ENCODE results near the gene TANC1.

Gene TANC1

GRCh38 chr2:158968396-158969161 is at the start of gene TANC1:
TANC1 (plus strand) TSS chr2:158968640; CDS start chr2:159065911, 97,271 bp downstream.
- in situ Hi-C loops (cut with MboI; ENCODE audit: low sequenced_read_pairs): no loop called here

GRCh38 chr2:158921599-158922408 is 46.6 kb upstream of the TANC1 start:
- in situ Hi-C loops (cut with MboI; ENCODE audit: low sequenced_read_pairs): no loop called here

GRCh38 chr2:158922601-158923000 is 45.8 kb upstream of the TANC1 start:
- in situ Hi-C loops (cut with MboI; ENCODE audit: low sequenced_read_pairs): no loop called here

- in situ Hi-C loops (cut with MboI; ENCODE audit: low sequenced_read_pairs): no loop called here
These were observed 45.3 kb upstream of the TANC1 start for GRCh38 chr2:158923180-158923594.

GRCh38 chr2:158923641-158924040 is 44.8 kb upstream of the TANC1 start:
- in situ Hi-C loops (cut with MboI; ENCODE audit: low sequenced_read_pairs): no loop called here

- in situ Hi-C loops (cut with MboI; ENCODE audit: low sequenced_read_pairs): no loop called here
These were observed 41.9 kb upstream of the TANC1 start for GRCh38 chr2:158926478-158926948.

- in situ Hi-C loops (cut with MboI; ENCODE audit: low sequenced_read_pairs): no loop called here
These were observed 39.9 kb upstream of the TANC1 start for GRCh38 chr2:158928515-158928914.

- in situ Hi-C loops (cut with MboI; ENCODE audit: low sequenced_read_pairs): no loop called here
These were observed 39.5 kb upstream of the TANC1 start for GRCh38 chr2:158928965-158929364.

GRCh38 chr2:158931572-158931971 is 36.9 kb upstream of the TANC1 start:
- in situ Hi-C loops (cut with MboI; ENCODE audit: low sequenced_read_pairs): no loop called here

GRCh38 chr2:158932131-158932645 is 36.3 kb upstream of the TANC1 start:
- in situ Hi-C loops (cut with MboI; ENCODE audit: low sequenced_read_pairs): no loop called here

- in situ Hi-C loops (cut with MboI; ENCODE audit: low sequenced_read_pairs): no loop called here
These were observed 34.3 kb upstream of the TANC1 start for GRCh38 chr2:158934170-158934569.

GRCh38 chr2:158935617-158936016 is 32.8 kb upstream of the TANC1 start:
- in situ Hi-C loops (cut with MboI; ENCODE audit: low sequenced_read_pairs): no loop called here

- in situ Hi-C loops (cut with MboI; ENCODE audit: low sequenced_read_pairs): no loop called here
These were observed 31.5 kb upstream of the TANC1 start for GRCh38 chr2:158936978-158937377.

- in situ Hi-C loops (cut with MboI; ENCODE audit: low sequenced_read_pairs): no loop called here
These were observed 28.1 kb upstream of the TANC1 start for GRCh38 chr2:158940356-158940755.

GRCh38 chr2:158943973-158944372 is 24.5 kb upstream of the TANC1 start:
- in situ Hi-C loops (cut with MboI; ENCODE audit: low sequenced_read_pairs): no loop called here

- in situ Hi-C loops (cut with MboI; ENCODE audit: low sequenced_read_pairs): no loop called here
These were observed 19.3 kb upstream of the TANC1 start for GRCh38 chr2:158948964-158949699.

- in situ Hi-C loops (cut with MboI; ENCODE audit: low sequenced_read_pairs): no loop called here
These were observed 15.0 kb upstream of the TANC1 start for GRCh38 chr2:158953454-158953853.

GRCh38 chr2:158953926-158954763 is 14.3 kb upstream of the TANC1 start:
- in situ Hi-C loops (cut with MboI; ENCODE audit: low sequenced_read_pairs): no loop called here

- in situ Hi-C loops (cut with MboI; ENCODE audit: low sequenced_read_pairs): no loop called here
These were observed 12.5 kb upstream of the TANC1 start for GRCh38 chr2:158955842-158956365.

GRCh38 chr2:158958365-158958764 is 10.1 kb upstream of the TANC1 start:
- in situ Hi-C loops (cut with MboI; ENCODE audit: low sequenced_read_pairs): no loop called here
